GM13977 (cell line): ENCODE measurements around the gene WDR1.

Experiments
- DNase-seq: peaks from one replicate; pipeline ENCODE4 v3.0.0; 2012; ENCODE audit warnings: low spot score
- in situ Hi-C: fragments of 300-500 bp; cut with MboI; formaldehyde crosslinking; loops from one replicate; pipeline ENCODE4 v1.12.0; 2022; ENCODE audit warnings: low sequenced_read_pairs, low pct_unique_long_range_greater_than_20kb, mixed read lengths, inconsistent platforms; ENCODE audit not compliant: unreplicated experiment
- TF ChIP-seq, protein P1 (sequence below): IDR thresholded peaks from 2 replicates; pipeline ENCODE4 v1.5.1; 2012; ENCODE audit warnings: mild to moderate bottlenecking, control low read depth; ENCODE audit not compliant: insufficient read depth; ENCODE audit errors: extremely low read depth, missing control alignments

Gene WDR1

GRCh38 chr4:10084651-10085358 lies 31.8 kb downstream of the WDR1 start:
- DNase-seq, result no peak
- in situ Hi-C loops, result no loop called here
- TF ChIP-seq, protein P1, sequence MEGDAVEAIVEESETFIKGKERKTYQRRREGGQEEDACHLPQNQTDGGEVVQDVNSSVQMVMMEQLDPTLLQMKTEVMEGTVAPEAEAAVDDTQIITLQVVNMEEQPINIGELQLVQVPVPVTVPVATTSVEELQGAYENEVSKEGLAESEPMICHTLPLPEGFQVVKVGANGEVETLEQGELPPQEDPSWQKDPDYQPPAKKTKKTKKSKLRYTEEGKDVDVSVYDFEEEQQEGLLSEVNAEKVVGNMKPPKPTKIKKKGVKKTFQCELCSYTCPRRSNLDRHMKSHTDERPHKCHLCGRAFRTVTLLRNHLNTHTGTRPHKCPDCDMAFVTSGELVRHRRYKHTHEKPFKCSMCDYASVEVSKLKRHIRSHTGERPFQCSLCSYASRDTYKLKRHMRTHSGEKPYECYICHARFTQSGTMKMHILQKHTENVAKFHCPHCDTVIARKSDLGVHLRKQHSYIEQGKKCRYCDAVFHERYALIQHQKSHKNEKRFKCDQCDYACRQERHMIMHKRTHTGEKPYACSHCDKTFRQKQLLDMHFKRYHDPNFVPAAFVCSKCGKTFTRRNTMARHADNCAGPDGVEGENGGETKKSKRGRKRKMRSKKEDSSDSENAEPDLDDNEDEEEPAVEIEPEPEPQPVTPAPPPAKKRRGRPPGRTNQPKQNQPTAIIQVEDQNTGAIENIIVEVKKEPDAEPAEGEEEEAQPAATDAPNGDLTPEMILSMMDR, result no peak

- in situ Hi-C loops, result no loop called here
- DNase-seq, result no peak
- TF ChIP-seq, protein P1, result no peak
These were observed 32.5 kb downstream of the WDR1 start for GRCh38 chr4:10083861-10084641.

DNA sequence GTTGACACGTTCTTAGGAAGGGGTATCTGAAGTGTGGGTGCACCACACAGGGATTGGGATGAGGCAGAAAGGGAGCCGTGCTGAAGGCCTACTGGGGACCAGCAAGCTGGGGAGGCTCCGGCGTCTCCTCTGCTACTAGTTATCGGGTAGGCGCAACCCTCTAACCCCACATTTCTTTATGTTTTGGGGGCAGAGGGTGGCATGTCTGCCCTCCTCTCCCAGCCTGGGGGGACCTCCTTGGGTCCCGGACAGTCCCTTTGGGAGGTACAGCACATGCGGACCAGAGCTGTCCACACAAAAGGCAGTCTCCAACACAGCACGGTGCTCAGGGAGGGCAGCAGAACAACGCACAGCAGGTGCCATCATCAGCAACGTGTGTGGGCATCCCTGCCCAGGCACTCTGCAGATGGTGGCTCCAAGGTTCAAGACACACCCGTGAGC lies 33.2 kb downstream of the WDR1 start:
- in situ Hi-C loops, result no loop called here
- DNase-seq, result no peak
- TF ChIP-seq, protein P1, result no peak

DNA sequence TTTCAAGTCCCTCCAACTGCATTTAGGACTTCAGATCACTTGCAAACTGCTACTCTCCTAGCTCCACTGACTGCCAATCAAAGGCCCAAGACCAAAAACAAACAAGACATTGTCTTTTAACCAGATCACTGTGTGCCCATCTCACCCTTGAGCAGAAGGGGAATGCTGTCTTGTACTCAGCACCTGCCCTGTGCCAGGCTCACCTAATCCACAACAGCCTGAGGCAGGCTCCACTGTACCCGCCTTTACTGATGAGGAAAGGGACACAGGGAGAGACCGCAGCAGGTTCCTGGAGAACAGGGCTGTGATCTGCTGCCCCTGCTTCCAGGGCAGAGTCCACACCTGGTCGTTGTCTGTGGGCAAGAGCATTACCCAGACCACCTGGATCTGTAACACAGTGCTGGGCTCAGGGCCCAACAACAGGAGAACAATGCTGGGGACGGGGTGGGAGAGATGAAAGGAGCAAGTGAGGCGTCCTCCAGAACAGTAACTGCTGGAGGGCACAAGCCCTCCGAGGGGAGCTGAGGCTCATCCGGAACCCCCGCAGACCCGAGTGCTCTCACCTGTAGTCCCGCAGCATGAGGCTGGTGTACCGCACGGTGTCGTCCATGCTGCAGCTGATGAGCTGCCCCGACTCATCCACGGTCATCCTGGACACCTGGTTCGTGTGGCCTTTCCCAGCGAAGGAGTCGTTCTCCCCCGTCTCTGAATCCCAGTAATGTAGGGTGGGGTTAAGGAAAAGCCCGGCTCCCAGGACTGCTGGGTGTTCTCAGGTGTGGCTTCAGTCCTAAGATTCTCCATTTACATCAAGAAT lies 33.9 kb downstream of the WDR1 start:
- TF ChIP-seq, protein P1, result no peak
- no peak for DNase-seq
- in situ Hi-C loops, result no loop called here

GRCh38 chr4:10082047-10082446 lies 34.6 kb downstream of the WDR1 start:
- in situ Hi-C loops, result no loop called here

DNA sequence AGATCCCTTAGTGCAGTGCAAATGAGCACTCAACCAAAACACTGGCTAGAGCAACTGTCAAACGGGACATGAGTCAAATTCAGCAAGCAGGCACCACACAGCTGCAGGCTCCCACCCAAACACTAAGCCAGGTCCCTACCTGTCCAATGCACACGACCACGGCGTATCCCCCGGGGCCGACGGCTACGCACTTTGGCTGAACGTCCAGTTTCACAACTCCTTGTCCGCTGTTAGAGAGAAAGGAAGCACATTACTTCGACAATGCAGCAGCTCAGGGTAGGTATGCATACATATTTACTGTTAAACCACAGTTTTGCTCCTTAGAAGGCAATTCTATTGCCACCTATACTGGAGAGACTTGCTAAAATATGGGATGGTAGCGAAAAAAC lies 35.4 kb downstream of the WDR1 start:
- no peak for DNase-seq
- in situ Hi-C loops, result no loop called here
- TF ChIP-seq, protein P1, result no peak

More at GRCh38 chr4:10082047-10082446, 34.6 kb downstream of the WDR1 start:
- TF ChIP-seq, protein P1, result no peak
- no peak for DNase-seq
